GM10248 (cell line): ENCODE measurements around the gene ZFR.
"Not testable (repeated sequence)": the region's sequence is repeated elsewhere in the genome, so short reads cannot be mapped to it uniquely, and the experiment has no call there.

Experiments used
- CTCF ChIA-PET: fragments of 300-600 bp; sonication (Branson Sonifier 250); formaldehyde crosslinking; extraction: SDS; loops from one replicate; lab custom pipeline; 2021; ENCODE audit warnings: antibody characterized with exemption; lab: Yijun Ruan, JAX
- POLR2A ChIA-PET: fragments of 350-650 bp; sonication (Branson Sonifier 250); formaldehyde crosslinking; extraction: SDS; loops from one replicate; lab custom pipeline; 2020; ENCODE audit warnings: antibody characterized with exemption; lab: Yijun Ruan, JAX
- DNase-seq: peaks from one replicate; pipeline ENCODE4 v3.0.0; 2012; ENCODE audit errors: extremely low spot score
- CTCF ChIP-seq: IDR thresholded peaks from 2 replicates; pipeline ENCODE4 v1.5.1; 2012; ENCODE audit warnings: mild to moderate bottlenecking, low read depth; ENCODE audit errors: extremely low read depth, missing control alignments, control extremely low read depth

The ZFR gene

GRCh38 chr5:32455311-32455710, 10.8 kb upstream of the ZFR start:
- ChIA-PET CTCF (interaction anchor here (1.3 to 2.3 kb wide), 3 partner anchors 11 to 35 kb away, joined by 3 to 9 read pairs (median 6); no protein-coding TSS in a partner anchor), POLR2A (no interaction called here)
- DNase-seq, result no peak
- TF ChIP-seq CTCF, result no peak

GRCh38 chr5:32454821-32455220, 10.3 kb upstream of the ZFR start:
- POLR2A ChIA-PET, result no interaction called here
- no peak for DNase-seq
- CTCF ChIA-PET, result interaction anchor here (0.9 to 2.3 kb wide), 3 partner anchors 11 to 135 kb away, joined by 3 to 9 read pairs (median 6); no protein-coding TSS in a partner anchor
- no peak for TF ChIP-seq CTCF

- ChIA-PET POLR2A (interaction anchor here (0.5 kb wide), 1 partner anchor 175 kb away, joined by 3 read pairs; no protein-coding TSS in a partner anchor), CTCF (interaction anchor here (0.7 to 2.3 kb wide), 5 partner anchors 12 to 167 kb away, joined by 3 to 9 read pairs (median 6); no protein-coding TSS in a partner anchor)
- no peak for TF ChIP-seq CTCF
- DNase-seq, result no peak
These were observed 9.4 kb upstream of the ZFR start for GRCh38 chr5:32453916-32454315.

GRCh38 chr5:32452316-32452715, 7.8 kb upstream of the ZFR start:
- CTCF ChIA-PET, DNase-seq, POLR2A ChIA-PET: not testable (repeated sequence)

GRCh38 chr5:32450952-32451351, 6.4 kb upstream of the ZFR start:
- POLR2A ChIA-PET, result no interaction called here
- TF ChIP-seq CTCF, result no peak

GRCh38 chr5:32449262-32449661, 4.7 kb upstream of the ZFR start:
- DNase-seq, result no peak
- ChIA-PET CTCF (interaction anchor here (1.3 to 1.4 kb wide), 2 partner anchors 10 to 40 kb away, joined by 3 to 4 read pairs; no protein-coding TSS in a partner anchor), POLR2A (no interaction called here)
- TF ChIP-seq CTCF, result no peak

More at GRCh38 chr5:32450952-32451351, 6.4 kb upstream of the ZFR start:
- CTCF ChIA-PET, result interaction anchor here (1.1 to 1.3 kb wide), 2 partner anchors 19 to 80 kb away, joined by 3 to 4 read pairs; no protein-coding TSS in a partner anchor
- no peak for DNase-seq

GRCh38 chr5:32446630-32447029, 2.1 kb upstream of the ZFR start:
- peak; percentile 57 for DNase-seq
- ChIA-PET CTCF (interaction anchor here (0.8 kb wide), 1 partner anchor 42 kb away, joined by 3 read pairs; no protein-coding TSS in a partner anchor), POLR2A (no interaction called here)
- no peak for TF ChIP-seq CTCF
